GM18909 (cell line): Measurements from ENCODE around the gene TUBGCP3.

Experiments used
- ATAC-seq: cut with Tn5 transposase; IDR thresholded peaks from one replicate; pipeline ENCODE4 v1.9.1; 2021; ENCODE audit warnings: mild to moderate bottlenecking; ENCODE audit not compliant: unreplicated experiment, poor library complexity

Gene TUBGCP3

GRCh38 chr13:112446347-112446861 lies 141.5 kb downstream of the TUBGCP3 start:
- ATAC-seq: no peak

GRCh38 chr13:112445411-112446271 lies 142.3 kb downstream of the TUBGCP3 start:
- no peak for ATAC-seq

- ATAC-seq: no peak
These were observed 143.2 kb downstream of the TUBGCP3 start for GRCh38 chr13:112444416-112445399.

- ATAC-seq: peak; percentile 72
These were observed 144.0 kb downstream of the TUBGCP3 start for GRCh38 chr13:112443995-112444311.

DNA sequence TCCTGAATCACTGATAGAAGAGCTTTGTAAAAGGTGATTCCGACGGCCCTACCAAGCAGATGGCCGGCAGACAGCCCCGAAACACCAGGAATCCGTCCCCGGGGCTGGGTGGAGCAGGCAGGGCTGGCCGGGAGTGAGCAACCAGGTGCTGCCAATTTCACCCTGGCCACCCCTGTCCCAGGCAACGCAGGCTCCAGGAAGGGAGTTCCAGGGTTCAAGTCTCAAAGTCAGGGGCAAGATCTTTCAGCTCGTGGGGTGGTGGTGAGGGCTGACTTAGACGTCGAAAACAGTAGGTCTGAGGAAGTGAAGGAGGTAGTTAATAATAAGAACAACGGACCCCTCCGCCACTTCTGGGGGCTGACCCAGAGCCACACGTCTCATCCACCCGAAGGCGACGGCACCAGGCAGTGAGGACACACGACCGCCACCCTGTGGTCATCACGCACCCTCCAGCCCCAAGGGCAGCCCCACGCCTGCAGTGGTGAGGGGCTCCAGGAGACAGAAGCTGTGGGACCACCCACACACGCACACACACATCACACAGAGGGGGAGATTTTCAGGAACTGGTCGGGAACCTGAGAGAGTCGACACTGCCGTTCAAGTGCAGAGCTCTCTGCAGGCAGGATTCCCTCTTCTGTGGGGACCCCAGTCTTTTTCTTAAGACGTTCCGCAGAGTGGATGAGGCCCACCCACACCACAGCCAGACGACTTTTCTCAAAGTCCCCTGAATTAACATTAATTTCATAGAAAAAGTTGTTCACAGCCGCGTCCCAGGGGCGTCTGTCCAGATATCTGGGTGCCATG lies 144.6 kb downstream of the TUBGCP3 start:
- ATAC-seq: no peak

DNA sequence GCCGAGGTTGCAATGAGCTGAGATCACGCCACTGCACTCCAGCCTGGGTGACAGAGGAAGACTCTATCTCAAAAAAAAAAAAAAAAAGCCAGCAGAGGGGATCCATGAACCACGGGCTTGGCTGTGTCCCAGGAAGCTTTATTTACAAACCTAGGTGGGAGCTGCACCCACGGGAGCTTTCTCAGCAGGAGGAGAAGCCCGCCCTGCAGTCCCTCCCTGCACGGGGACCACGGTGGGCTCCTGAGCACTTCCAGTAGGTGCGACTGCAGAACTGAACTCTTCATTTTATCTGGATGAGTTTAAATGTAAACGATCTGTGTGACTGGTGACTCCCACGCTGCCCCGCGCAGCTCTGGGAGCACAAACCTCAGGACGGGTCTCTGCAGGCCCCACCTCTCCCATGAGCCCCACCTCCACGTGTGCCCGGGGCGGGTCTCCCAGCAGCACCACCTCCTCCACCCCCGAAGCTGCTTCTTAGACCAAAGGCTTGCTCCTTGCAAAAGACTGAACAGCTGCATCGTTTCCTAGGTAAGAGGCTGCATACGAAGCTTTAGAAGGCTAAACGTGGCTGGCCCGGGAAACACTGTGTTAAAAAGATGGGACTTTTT lies 145.4 kb downstream of the TUBGCP3 start:
- no peak for ATAC-seq

DNA sequence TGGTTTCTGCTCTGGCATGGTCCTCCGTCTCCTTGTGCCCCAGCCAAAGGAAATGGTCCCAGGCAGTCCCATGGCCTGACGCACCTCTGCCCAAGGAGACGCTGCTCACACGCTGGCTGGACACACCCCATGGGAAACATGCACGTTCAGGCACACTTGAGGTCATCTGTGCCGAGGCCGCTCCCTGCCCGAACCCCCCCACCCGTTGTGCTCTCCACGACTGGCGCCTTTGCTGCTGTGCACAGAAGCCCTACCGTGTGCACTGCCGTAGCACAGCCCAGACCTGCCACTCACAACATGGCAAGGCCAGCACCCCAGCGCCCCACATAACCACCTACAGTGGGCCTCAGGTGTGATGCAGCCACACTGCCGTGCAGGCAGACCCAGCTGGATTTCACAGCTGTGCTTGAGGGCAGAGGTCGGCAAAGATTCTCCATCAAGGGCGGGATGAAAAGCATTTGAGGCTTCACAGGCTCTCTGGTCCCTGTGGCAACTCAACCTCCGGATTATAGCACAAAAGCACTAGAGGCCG lies 146.1 kb downstream of the TUBGCP3 start:
- no peak for ATAC-seq

DNA sequence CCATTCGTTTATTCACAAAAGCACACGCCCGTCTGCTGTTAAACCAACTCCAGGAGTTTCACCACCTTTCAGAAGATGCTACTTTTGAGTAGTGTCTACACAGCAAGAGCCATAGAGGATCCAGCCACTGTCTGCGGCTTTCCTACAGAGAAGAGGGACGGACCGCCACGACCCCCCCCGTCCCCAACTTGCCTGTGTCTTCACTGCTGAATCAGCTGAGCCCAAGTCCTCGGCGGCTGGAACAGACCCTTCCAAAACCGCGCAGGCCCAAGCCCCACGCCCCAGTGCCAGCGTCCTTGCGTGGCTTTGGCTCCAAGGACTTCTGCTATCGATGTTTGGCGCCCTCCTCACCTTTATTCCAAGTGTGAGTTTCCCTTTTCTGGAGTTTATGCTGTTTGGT lies 146.7 kb downstream of the TUBGCP3 start:
- ATAC-seq: no peak

GRCh38 chr13:112438515-112438914 lies 149.4 kb downstream of the TUBGCP3 start:
- no peak for ATAC-seq

DNA sequence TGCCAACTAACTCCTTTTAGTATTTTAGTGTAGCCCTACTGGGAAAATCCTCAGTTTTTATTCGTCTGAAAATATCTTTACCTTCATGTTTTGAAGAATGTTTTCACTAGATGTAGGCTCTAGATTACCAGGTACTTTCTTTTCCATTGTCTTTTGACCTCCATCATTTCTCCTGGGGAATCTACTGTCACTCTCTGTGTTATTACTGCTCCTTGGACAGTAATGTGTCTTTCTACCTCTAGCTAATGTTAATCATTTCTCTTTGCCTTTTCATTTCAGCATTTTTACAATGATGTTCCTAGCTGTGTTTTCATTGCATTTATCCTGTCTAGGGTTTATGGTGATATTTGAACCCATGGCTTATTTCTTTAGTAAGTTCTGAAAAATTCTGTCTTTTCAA lies 149.9 kb downstream of the TUBGCP3 start:
- no peak for ATAC-seq

- no peak for ATAC-seq
These were observed 152.0 kb downstream of the TUBGCP3 start for GRCh38 chr13:112435973-112436372.
